Measurements from ENCODE around the gene ADRM1. TPM values are rescaled to one million over a fixed set of nuclear protein-coding genes. Genes with fewer than 3 reads are reported as not detected.

Gene ADRM1
- total and polyA plus RNA-seq, 2 of the 4 experiments (the other 2 are of a cell fraction) = 103 to 149 TPM

DNA sequence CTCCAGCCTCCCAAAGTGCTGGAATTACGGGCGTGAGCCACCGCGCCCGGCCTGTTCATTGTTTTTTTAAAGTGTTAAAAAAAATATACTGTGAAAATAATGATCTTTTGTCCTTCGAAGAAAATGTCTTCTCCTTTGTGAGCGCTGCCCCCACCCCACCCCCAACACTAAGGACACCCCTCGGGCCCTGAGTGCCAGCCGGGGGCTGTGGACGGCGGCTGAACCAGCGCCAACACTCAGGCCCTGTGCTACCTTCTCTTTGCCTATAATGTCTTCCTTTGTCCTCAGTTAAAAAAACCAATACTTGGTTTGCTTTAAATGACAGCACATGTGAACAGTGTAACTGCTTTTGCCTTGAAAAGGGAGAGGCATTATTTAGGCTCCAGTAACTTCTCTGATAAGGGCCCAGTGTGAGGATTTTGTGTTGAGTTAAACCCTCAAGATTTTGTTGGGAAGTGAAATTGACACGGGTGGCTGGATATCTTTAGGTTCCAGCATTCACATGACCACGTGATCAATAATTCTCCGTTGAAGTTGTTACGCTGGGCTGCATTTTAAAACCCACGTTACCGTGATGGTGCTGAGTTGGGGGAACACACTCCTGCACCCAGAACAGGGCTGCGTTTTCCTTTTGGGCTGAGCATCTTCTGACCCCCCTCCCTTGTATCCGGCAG, 9.5 kb upstream of the ADRM1 start:
- dilution Hi-C loops (cut with HindIII; ENCODE audit: low sequenced_read_pairs, unreplicated experiment) (loop anchor here (25.0 kb wide), 1 partner anchor 94 kb away; the partner anchor contains the start of gene RPS21), in situ Hi-C loops (cut with MboI; ENCODE audit: low sequenced_read_pairs) (loop anchor here (25.0 kb wide), 1 partner anchor 319 kb away; no protein-coding TSS in a partner anchor), intact Hi-C loops (cut with micrococcal nuclease) (no loop called here)
- Histone ChIP-seq H3K4me1 (ENCODE audit: control insufficient read depth, insufficient read depth, low read length) (no peaks in the 10 kb centered on the region), H3K9me1 (ENCODE audit: insufficient read depth, low read length) (no peaks in the 10 kb centered on the region; the same call in 1 of the 2 replicates), H2AK9ac (replicated peaks; ENCODE audit: low read depth, low read length, poor library complexity) (no peak overlapping the region), H2BK15ac (ENCODE audit: low read depth, low read length) (no peak overlapping the region), H3K79me1 (ENCODE audit: low read depth in 1 of 2, low read length in 2 of 2) (no peaks in the 10 kb centered on the region; a peak in 1 of 4 replicates), H4K20me1 (ENCODE audit: insufficient read depth, low read length) (no peaks in the 10 kb centered on the region; the same call in none of the 2 replicates), H4K91ac (ENCODE audit: insufficient read depth, low read depth, low read length) (no peak overlapping the region), H3K27ac (ENCODE audit: insufficient read depth, low read length) (no peak overlapping the region), H4K5ac (ENCODE audit: low read depth, low read length) (no peak overlapping the region), H3K4ac (ENCODE audit: low read depth, low read length) (no peak overlapping the region), H3K36me3 (ENCODE audit: control insufficient read depth, insufficient read depth, low read length) (peaks cover 48% of the 10 kb centered on the region), H3K56ac (ENCODE audit: extremely low read depth, insufficient read depth, low read length) (no peak overlapping the region), H3K4me3 (ENCODE audit: insufficient read depth, low read depth, low read length) (no peak overlapping the region), H3K9me3 (ENCODE audit: control insufficient read depth, insufficient read depth, low read length) (no peaks in the 10 kb centered on the region), H3K27me3 (ENCODE audit: control insufficient read depth, insufficient read depth, low read length) (no peaks in the 10 kb centered on the region), H2AFZ (replicated peaks; ENCODE audit: low read length, poor library complexity) (no peak overlapping the region), H3K18ac (ENCODE audit: low read depth, low read length) (no peak overlapping the region), H3K23ac (ENCODE audit: low read depth, low read length) (no peak overlapping the region), H2BK20ac (ENCODE audit: low read depth, low read length) (no peak overlapping the region), H3K9ac (ENCODE audit: low read depth, low read length) (no peak overlapping the region), H3K4me2 (ENCODE audit: low read depth, low read length) (no peak overlapping the region), H3K14ac (replicated peaks; ENCODE audit: low read depth, low read length) (no peak overlapping the region), H2AK5ac (ENCODE audit: low read depth, low read length) (no peak overlapping the region), H2BK5ac (ENCODE audit: low read depth, low read length, poor library complexity, severe bottlenecking) (no peak overlapping the region), H2BK120ac (ENCODE audit: low read depth, low read length) (no peak overlapping the region), H4K8ac (ENCODE audit: low read depth in 2 of 2, low read length in 2 of 2) (no peak overlapping the region)
- WGBS, 2 experiments (ENCODE audit: extremely low coverage in 2 of 2, insufficient read length in 1 of 2) = 100% methylated on average over 1 of the region's 20 CpGs; no CpG with 5 or more reads in 1 of the 2 experiments
- TF ChIP-seq POLR2A (IDR thresholded peaks at IDR 0.05; ENCODE audit: low read depth, low read length) (no peak), FOS (IDR thresholded peaks at IDR 0.05; ENCODE audit: low read depth, low read length) (no peak), CEBPB (IDR thresholded peaks at IDR 0.05; ENCODE audit: low read depth, low read length) (no peak), MXI1 (IDR thresholded peaks at IDR 0.05; ENCODE audit: borderline replicate concordance, low read depth, low read length) (no peak), BHLHE40 (IDR thresholded peaks at IDR 0.05; ENCODE audit: low read depth, low read length) (no peak), RAD21 (IDR thresholded peaks at IDR 0.05; ENCODE audit: low read length) (no peak), MAFK (IDR thresholded peaks at IDR 0.05; ENCODE audit: low read depth, low read length) (no peak), CHD1 (IDR thresholded peaks at IDR 0.05; ENCODE audit: low read depth, low read length) (no peak)
- TF ChIP-seq, protein P1, sequence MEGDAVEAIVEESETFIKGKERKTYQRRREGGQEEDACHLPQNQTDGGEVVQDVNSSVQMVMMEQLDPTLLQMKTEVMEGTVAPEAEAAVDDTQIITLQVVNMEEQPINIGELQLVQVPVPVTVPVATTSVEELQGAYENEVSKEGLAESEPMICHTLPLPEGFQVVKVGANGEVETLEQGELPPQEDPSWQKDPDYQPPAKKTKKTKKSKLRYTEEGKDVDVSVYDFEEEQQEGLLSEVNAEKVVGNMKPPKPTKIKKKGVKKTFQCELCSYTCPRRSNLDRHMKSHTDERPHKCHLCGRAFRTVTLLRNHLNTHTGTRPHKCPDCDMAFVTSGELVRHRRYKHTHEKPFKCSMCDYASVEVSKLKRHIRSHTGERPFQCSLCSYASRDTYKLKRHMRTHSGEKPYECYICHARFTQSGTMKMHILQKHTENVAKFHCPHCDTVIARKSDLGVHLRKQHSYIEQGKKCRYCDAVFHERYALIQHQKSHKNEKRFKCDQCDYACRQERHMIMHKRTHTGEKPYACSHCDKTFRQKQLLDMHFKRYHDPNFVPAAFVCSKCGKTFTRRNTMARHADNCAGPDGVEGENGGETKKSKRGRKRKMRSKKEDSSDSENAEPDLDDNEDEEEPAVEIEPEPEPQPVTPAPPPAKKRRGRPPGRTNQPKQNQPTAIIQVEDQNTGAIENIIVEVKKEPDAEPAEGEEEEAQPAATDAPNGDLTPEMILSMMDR (conservative IDR thresholded peaks at IDR 0.05; ENCODE audit: low read depth, low read length) = no peak
- DNase-seq = no peak
- ChIA-PET CTCF (no interaction called here), POLR2A (ENCODE audit: unreplicated experiment) (no interaction called here)
- no peak for ATAC-seq (ENCODE audit: low read depth)
- no TSS peak for BruUV-seq (replicated peaks)
